CD8-positive, alpha-beta memory T cell (primary cell): ENCODE results near the gene RABGAP1. TPM values are rescaled to one million over a fixed set of nuclear protein-coding genes. Genes with fewer than 3 reads are reported as not detected.

Source experiments
- CTCF ChIA-PET: fragments of 350-600 bp; sonication (Branson Sonifier 250); formaldehyde crosslinking; loops from one replicate; lab custom pipeline; 2021; ENCODE audit warnings: antibody characterized with exemption; lab: Charles Lee
- POLR2A ChIA-PET: fragments of 350-600 bp; sonication (Branson Sonifier 250); formaldehyde crosslinking; loops from one replicate; lab custom pipeline; 2021; ENCODE audit warnings: antibody characterized with exemption; lab: Charles Lee
- DNase-seq, 5 donors: peaks; one replicate each; pipeline versions ENCODE4 v3.0.0 to v3.0.0-alpha.2; 2020 to 2022; ENCODE audit warnings: mixed read lengths in 1 of 5
- H3K27ac ChIP-seq: one replicate; pipeline ENCODE4 v1.7.0; 2013; ENCODE audit warnings: low read depth, mild to moderate bottlenecking, low read length, moderate library complexity
- H3K27me3 ChIP-seq: 2 replicates; pipeline ENCODE4 v1.7.0; 2013; ENCODE audit warnings: low read length, mild to moderate bottlenecking; ENCODE audit not compliant: insufficient read depth, poor library complexity, severe bottlenecking
- H3K36me3 ChIP-seq: 2 replicates; pipeline ENCODE4 v1.7.0; 2013; ENCODE audit warnings: mild to moderate bottlenecking, low read length, moderate library complexity; ENCODE audit not compliant: insufficient read depth
- H3K4me1 ChIP-seq: 2 replicates; pipeline ENCODE4 v1.7.0; 2013; ENCODE audit warnings: mild to moderate bottlenecking, low read length, moderate library complexity; ENCODE audit not compliant: insufficient read depth
- H3K4me3 ChIP-seq: 2 replicates; pipeline ENCODE4 v1.7.0; 2013; ENCODE audit warnings: mild to moderate bottlenecking, low read length
- H3K9me3 ChIP-seq: 2 replicates; pipeline ENCODE4 v1.7.0; 2013; ENCODE audit warnings: mild to moderate bottlenecking, low read length
- H3K27ac Mint-ChIP-seq, 8 donors: one replicate each; pipeline ENCODE4 v1.8.0; 2020 to 2021; ENCODE audit warnings: mixed read lengths in 8 of 8, mild to moderate bottlenecking in 6 of 8, inconsistent platforms in 3 of 8, moderate library complexity in 3 of 8
- H3K27me3 Mint-ChIP-seq, 2 donors: one replicate each; pipeline ENCODE4 v1.8.0; 2020 to 2021; ENCODE audit warnings: mixed read lengths in 2 of 2, mild to moderate bottlenecking in 1 of 2, moderate library complexity in 1 of 2
- H3K36me3 Mint-ChIP-seq, 3 donors: one replicate each; pipeline ENCODE4 v1.8.0; 2020 to 2021; ENCODE audit warnings: mixed read lengths in 3 of 3, inconsistent platforms in 1 of 3, mild to moderate bottlenecking in 1 of 3
- H3K4me1 Mint-ChIP-seq, 3 donors: one replicate each; pipeline ENCODE4 v1.8.0; 2020 to 2021; ENCODE audit warnings: mixed read lengths in 3 of 3, inconsistent platforms in 1 of 3, mild to moderate bottlenecking in 1 of 3
- H3K4me3 Mint-ChIP-seq, 7 donors: one replicate each; pipeline ENCODE4 v1.8.0; 2020 to 2021; ENCODE audit warnings: mixed read lengths in 7 of 7, mild to moderate bottlenecking in 6 of 7, moderate library complexity in 4 of 7, inconsistent platforms in 2 of 7
- H3K9me3 Mint-ChIP-seq, 5 donors: one replicate each; pipeline ENCODE4 v1.8.0; 2020 to 2022; ENCODE audit warnings: mixed read lengths in 5 of 5, mild to moderate bottlenecking in 3 of 5, moderate library complexity in 2 of 5, inconsistent platforms in 1 of 5
- polyA plus RNA-seq: library from polyadenylated mRNA; unstranded; fragments of 300-500 nt; fragmentation: Illumina TruSeq; gene quantifications from one replicate; pipeline ENCODE4 v1.2.3, GENCODE V29; 2021
- total RNA-seq, 2 experiments: library from RNA; stranded (reverse); gene quantifications; one replicate each; pipeline ENCODE4 v1.2.3, GENCODE V29; 2021

Gene RABGAP1
- total and polyA plus RNA-seq, 3 experiments from 2014 or later, result 20.7 to 24.3 (median 22.2) TPM

- ChIA-PET POLR2A (no interaction called here), CTCF (no interaction called here)
- no peak overlapping the region for H3K27ac Mint-ChIP-seq
- Histone ChIP-seq H3K36me3 (peaks cover 3% of the 10 kb centered on the region), H3K27ac (no peak overlapping the region), H3K9me3 (no peaks in the 10 kb centered on the region), H3K4me1 (no peaks in the 10 kb centered on the region), H3K4me3 (no peak overlapping the region), H3K27me3 (no peaks in the 10 kb centered on the region)
- no peak for DNase-seq
- H3K4me1 Mint-ChIP-seq, result no peaks in the 10 kb centered on the region
- H3K9me3 Mint-ChIP-seq, result peaks cover 0 to 6% (median 0%) of the 10 kb centered on the region in 5 donors
- peaks cover 20 to 37% (median 24%) of the 10 kb centered on the region in 3 donors for H3K36me3 Mint-ChIP-seq
- no peaks in the 10 kb centered on the region for H3K27me3 Mint-ChIP-seq
- H3K4me3 Mint-ChIP-seq, result no peak overlapping the region
Measured at GRCh38 chr9:123041489-123041888, 100.7 kb downstream of the RABGAP1 start.

- no peaks in the 10 kb centered on the region for H3K27me3 Mint-ChIP-seq
- Histone ChIP-seq H3K4me3 (no peak overlapping the region), H3K4me1 (no peaks in the 10 kb centered on the region), H3K27ac (no peak overlapping the region), H3K9me3 (no peaks in the 10 kb centered on the region), H3K36me3 (peaks cover 3% of the 10 kb centered on the region), H3K27me3 (no peaks in the 10 kb centered on the region)
- no peak overlapping the region for H3K4me3 Mint-ChIP-seq
- no peaks in the 10 kb centered on the region for H3K4me1 Mint-ChIP-seq
- CTCF ChIA-PET, result no interaction called here
- H3K36me3 Mint-ChIP-seq, result peaks cover 14 to 35% (median 20%) of the 10 kb centered on the region in 3 donors
- peak overlapping the region in 1 of 8 donors; percentile 20 for H3K27ac Mint-ChIP-seq
- POLR2A ChIA-PET, result no interaction called here
- peaks cover 0 to 6% (median 0%) of the 10 kb centered on the region in 5 donors for H3K9me3 Mint-ChIP-seq
- no peak for DNase-seq
Measured at GRCh38 chr9:123043081-123043939, 102.5 kb downstream of the RABGAP1 start.

- no peak overlapping the region for H3K27ac Mint-ChIP-seq
- H3K9me3 Mint-ChIP-seq, result peaks cover 0 to 6% (median 0%) of the 10 kb centered on the region in 5 donors
- CTCF ChIA-PET, result no interaction called here
- H3K36me3 Mint-ChIP-seq, result peaks cover 15 to 37% (median 20%) of the 10 kb centered on the region in 3 donors
- H3K4me3 ChIP-seq, result no peak overlapping the region
- H3K4me1 Mint-ChIP-seq, result no peaks in the 10 kb centered on the region
- no peak overlapping the region for H3K4me3 Mint-ChIP-seq
- POLR2A ChIA-PET, result no interaction called here
- no peaks in the 10 kb centered on the region for H3K27me3 ChIP-seq
- H3K27ac ChIP-seq, result no peak overlapping the region
- DNase-seq, result no peak
- no peaks in the 10 kb centered on the region for H3K27me3 Mint-ChIP-seq
- H3K4me1 ChIP-seq, result no peaks in the 10 kb centered on the region
- peaks cover 3% of the 10 kb centered on the region for H3K36me3 ChIP-seq
- H3K9me3 ChIP-seq, result no peaks in the 10 kb centered on the region
Measured at GRCh38 chr9:123044586-123044985, 103.8 kb downstream of the RABGAP1 start.

GRCh38 chr9:123046406-123047195 lies 105.8 kb downstream of the RABGAP1 start:
- Histone ChIP-seq H3K4me3 (no peak overlapping the region), H3K27ac (no peak overlapping the region), H3K27me3 (no peaks in the 10 kb centered on the region), H3K36me3 (peaks cover 3% of the 10 kb centered on the region), H3K9me3 (no peaks in the 10 kb centered on the region), H3K4me1 (no peaks in the 10 kb centered on the region)
- ChIA-PET POLR2A (no interaction called here), CTCF (no interaction called here)
- Mint-ChIP-seq H3K4me3 (no peak overlapping the region), H3K36me3 (peaks cover 13 to 45% (median 16%) of the 10 kb centered on the region in 3 donors), H3K4me1 (no peaks in the 10 kb centered on the region), H3K9me3 (peaks cover 0 to 6% (median 0%) of the 10 kb centered on the region in 5 donors), H3K27ac (peak overlapping the region in 2 of 8 donors; percentile 1 to 4), H3K27me3 (no peaks in the 10 kb centered on the region)
- no peak for DNase-seq

- no peak for DNase-seq
- H3K4me3 Mint-ChIP-seq, result no peak overlapping the region
- H3K4me1 ChIP-seq, result no peaks in the 10 kb centered on the region
- H3K27ac Mint-ChIP-seq, result peak overlapping the region in 1 of 8 donors; percentile 42
- no peaks in the 10 kb centered on the region for H3K36me3 ChIP-seq
- POLR2A ChIA-PET, result no interaction called here
- no peaks in the 10 kb centered on the region for H3K27me3 ChIP-seq
- H3K9me3 ChIP-seq, result no peaks in the 10 kb centered on the region
- H3K36me3 Mint-ChIP-seq, result peaks cover 0 to 35% (median 1%) of the 10 kb centered on the region in 3 donors
- H3K9me3 Mint-ChIP-seq, result no peaks in the 10 kb centered on the region
- no peak overlapping the region for H3K27ac ChIP-seq
- H3K4me3 ChIP-seq, result no peak overlapping the region
- H3K27me3 Mint-ChIP-seq, result no peaks in the 10 kb centered on the region
- CTCF ChIA-PET, result no interaction called here
- H3K4me1 Mint-ChIP-seq, result peaks cover 0 to 2% (median 0%) of the 10 kb centered on the region in 3 donors
Measured at GRCh38 chr9:123048748-123049147, 107.9 kb downstream of the RABGAP1 start.

GRCh38 chr9:123049589-123050222 lies 108.9 kb downstream of the RABGAP1 start:
- H3K36me3 ChIP-seq, result no peaks in the 10 kb centered on the region
- H3K4me3 Mint-ChIP-seq, result no peak overlapping the region
- H3K27ac Mint-ChIP-seq, result no peak overlapping the region
- H3K4me3 ChIP-seq, result no peak overlapping the region
- no peaks in the 10 kb centered on the region for H3K27me3 Mint-ChIP-seq
- H3K27me3 ChIP-seq, result no peaks in the 10 kb centered on the region
- peaks cover 0 to 5% (median 0%) of the 10 kb centered on the region in 3 donors for H3K4me1 Mint-ChIP-seq
- no peak for DNase-seq
- no peak overlapping the region for H3K27ac ChIP-seq
- H3K9me3 ChIP-seq, result no peaks in the 10 kb centered on the region
- ChIA-PET POLR2A (no interaction called here), CTCF (no interaction called here)
- H3K4me1 ChIP-seq, result no peaks in the 10 kb centered on the region
- peaks cover 0 to 33% (median 3%) of the 10 kb centered on the region in 3 donors for H3K36me3 Mint-ChIP-seq
- H3K9me3 Mint-ChIP-seq, result no peaks in the 10 kb centered on the region

GRCh38 chr9:123053046-123053445 lies 112.2 kb downstream of the RABGAP1 start:
- no peak overlapping the region for H3K4me3 ChIP-seq
- no peaks in the 10 kb centered on the region for H3K9me3 ChIP-seq
- H3K4me1 Mint-ChIP-seq, result peaks cover 0 to 5% (median 0%) of the 10 kb centered on the region in 3 donors
- no peaks in the 10 kb centered on the region for H3K36me3 ChIP-seq
- H3K27ac Mint-ChIP-seq, result no peak overlapping the region
- no peaks in the 10 kb centered on the region for H3K9me3 Mint-ChIP-seq
- no peaks in the 10 kb centered on the region for H3K4me1 ChIP-seq
- no peaks in the 10 kb centered on the region for H3K27me3 Mint-ChIP-seq
- CTCF ChIA-PET, result no interaction called here
- DNase-seq, result no peak
- H3K36me3 Mint-ChIP-seq, result peaks cover 0 to 42% (median 3%) of the 10 kb centered on the region in 3 donors
- no peak overlapping the region for H3K4me3 Mint-ChIP-seq
- POLR2A ChIA-PET, result no interaction called here
- no peaks in the 10 kb centered on the region for H3K27me3 ChIP-seq
- no peak overlapping the region for H3K27ac ChIP-seq
